Suprapubic skin (tissue), 3 donors: ENCODE results near the gene DGLUCY.

Experiments
- CTCF ChIP-seq, 2 donors: fragments of 200-600 bp in 1 of 2; fragments of 450-650 bp in 1 of 2; sonication (generic) in 1 of 2; IDR thresholded peaks; one replicate each; pipeline ENCODE4 v1.5.1; 2016 to 2019; ENCODE audit warnings: antibody characterized with exemption in 2 of 2, mild to moderate bottlenecking in 1 of 2, moderate library complexity in 1 of 2
- EP300 ChIP-seq: sonication (generic); formaldehyde crosslinking; IDR thresholded peaks from one replicate; pipeline ENCODE4 v1.6.1; 2017; ENCODE audit warnings: antibody characterized with exemption

- TF ChIP-seq CTCF (IDR thresholded peaks at IDR 0.05), result no peak
- no peak for TF ChIP-seq EP300
Observed at GRCh38 chr14:91117960-91118359, 4.1 kb downstream of the DGLUCY start.
